H9 (cell line): ENCODE measurements around the gene AGBL4. TPM values are rescaled to one million over a fixed set of nuclear protein-coding genes. Genes with fewer than 3 reads are reported as not detected.

Source experiments
- DNase-seq: peaks from one replicate; pipeline ENCODE4 v3.0.0-alpha.2; 2017
- H2AFZ ChIP-seq: one replicate; pipeline ENCODE4 v1.6.1; 2013; ENCODE audit warnings: mild to moderate bottlenecking, low read length, control low read depth, moderate library complexity
- H2AK5ac ChIP-seq: 2 replicates; pipeline ENCODE4 v1.6.1; 2013; ENCODE audit warnings: low read length, control low read depth, mixed read lengths; ENCODE audit not compliant: insufficient read length
- H2BK120ac ChIP-seq: one replicate; pipeline ENCODE4 v1.6.1; 2013; ENCODE audit warnings: low read depth, mild to moderate bottlenecking, low read length, control low read depth, inconsistent platforms; ENCODE audit not compliant: poor library complexity, severe bottlenecking
- H2BK12ac ChIP-seq: 2 replicates; pipeline ENCODE4 v1.6.1; 2013; ENCODE audit warnings: low read length, control low read depth, mixed read lengths, low read depth; ENCODE audit not compliant: insufficient read length
- H2BK15ac ChIP-seq: 2 replicates; pipeline ENCODE4 v1.6.1; 2013; ENCODE audit warnings: low read depth, low read length, control low read depth
- H2BK20ac ChIP-seq: one replicate; pipeline ENCODE4 v1.6.1; 2013; ENCODE audit warnings: low read depth, mild to moderate bottlenecking, low read length, control low read depth, inconsistent platforms; ENCODE audit not compliant: poor library complexity, severe bottlenecking
- H2BK5ac ChIP-seq: 2 replicates; pipeline ENCODE4 v1.6.1; 2013; ENCODE audit warnings: low read length, control low read depth, mixed read lengths; ENCODE audit not compliant: insufficient read length
- H3K14ac ChIP-seq: 2 replicates; pipeline ENCODE4 v1.6.1; 2013; ENCODE audit warnings: low read length, control low read depth; ENCODE audit not compliant: insufficient read depth
- H3K18ac ChIP-seq: 2 replicates; pipeline ENCODE4 v1.6.1; 2013; ENCODE audit warnings: low read depth, mild to moderate bottlenecking, mixed read lengths, low read length, control low read depth; ENCODE audit not compliant: insufficient read length
- H3K23ac ChIP-seq: 2 replicates; pipeline ENCODE4 v1.6.1; 2013; ENCODE audit warnings: low read length, control low read depth, mixed read lengths, low read depth; ENCODE audit not compliant: insufficient read length
- H3K23me2 ChIP-seq: 2 replicates; pipeline ENCODE4 v1.6.1; 2013; ENCODE audit warnings: low read depth, mild to moderate bottlenecking, mixed read lengths, low read length, control low read depth; ENCODE audit not compliant: insufficient read length, poor library complexity, severe bottlenecking
- H3K27ac ChIP-seq: 2 replicates; pipeline ENCODE4 v1.5.1; 2013; ENCODE audit warnings: low read length, control low read depth, mixed read lengths, low read depth; ENCODE audit not compliant: insufficient read length
- H3K27me3 ChIP-seq: 2 replicates; pipeline ENCODE4 v1.6.1; 2013; ENCODE audit warnings: low read length, control low read depth, inconsistent platforms; ENCODE audit not compliant: insufficient read depth
- H3K4ac ChIP-seq: 2 replicates; pipeline ENCODE4 v1.6.1; 2013; ENCODE audit warnings: low read depth, mild to moderate bottlenecking, control low read depth, inconsistent platforms, low read length, moderate library complexity
- H3K4me1 ChIP-seq: 2 replicates; pipeline ENCODE4 v1.6.1; 2013; ENCODE audit warnings: low read length, control low read depth, inconsistent platforms; ENCODE audit not compliant: insufficient read depth
- H3K4me2 ChIP-seq: 2 replicates; pipeline ENCODE4 v1.6.1; 2013; ENCODE audit warnings: low read length, control low read depth, mixed read lengths; ENCODE audit not compliant: insufficient read length, insufficient read depth
- H3K56ac ChIP-seq: 2 replicates; pipeline ENCODE4 v1.6.1; 2013; ENCODE audit warnings: low read depth, mild to moderate bottlenecking, mixed read lengths, low read length, control low read depth; ENCODE audit not compliant: insufficient read length
- H3K79me1 ChIP-seq: 2 replicates; pipeline ENCODE4 v1.6.1; 2013; ENCODE audit warnings: low read depth, mild to moderate bottlenecking, moderate library complexity, low read length, control low read depth, inconsistent platforms; ENCODE audit not compliant: insufficient read depth, poor library complexity, severe bottlenecking
- H3K79me2 ChIP-seq: 2 replicates; pipeline ENCODE4 v1.6.1; 2013; ENCODE audit warnings: low read length, control low read depth, inconsistent platforms; ENCODE audit not compliant: insufficient read depth
- H3K9ac ChIP-seq: 2 replicates; pipeline ENCODE4 v1.6.1; 2013; ENCODE audit warnings: low read length, control low read depth, mixed read lengths; ENCODE audit not compliant: insufficient read length; ENCODE audit errors: extremely low read depth
- H3K9me3 ChIP-seq: one replicate; pipeline ENCODE4 v1.6.1; 2013; ENCODE audit warnings: low read depth, low read length, inconsistent platforms; ENCODE audit not compliant: control insufficient read depth
- H3T11ph ChIP-seq: one replicate; pipeline ENCODE4 v1.6.1; 2013; ENCODE audit warnings: mild to moderate bottlenecking, low read length, control low read depth, inconsistent platforms
- H4K20me1 ChIP-seq: one replicate; pipeline ENCODE4 v1.6.1; 2013; ENCODE audit not compliant: control insufficient read depth, insufficient read length, insufficient read depth
- H4K5ac ChIP-seq: 2 replicates; pipeline ENCODE4 v1.6.1; 2013; ENCODE audit warnings: low read depth, mild to moderate bottlenecking, mixed read lengths, low read length, control low read depth; ENCODE audit not compliant: insufficient read length
- H4K8ac ChIP-seq: replicated peaks from 2 replicates; pipeline ENCODE4 v1.6.1; 2013; ENCODE audit warnings: low read length, control low read depth, mixed read lengths, low read depth; ENCODE audit not compliant: insufficient read length
- H4K91ac ChIP-seq: 2 replicates; pipeline ENCODE4 v1.6.1; 2013; ENCODE audit warnings: low read depth, mild to moderate bottlenecking, moderate library complexity, mixed read lengths, low read length, control low read depth; ENCODE audit not compliant: insufficient read length
- H3K27ac Mint-ChIP-seq, 3 experiments: 2 replicates in 2 of 3; 3 replicates in 1 of 3; pipeline ENCODE4 v1.8.0; 2020 to 2021; ENCODE audit warnings: mixed read lengths in 3 of 3, mild to moderate bottlenecking in 1 of 3, moderate library complexity in 1 of 3
- H3K27me3 Mint-ChIP-seq: 2 replicates; pipeline ENCODE4 v1.8.0; 2021; ENCODE audit warnings: low read depth, mild to moderate bottlenecking, moderate library complexity, mixed read lengths
- H3K36me3 Mint-ChIP-seq, 3 experiments: 2 replicates in 2 of 3; 3 replicates in 1 of 3; pipeline ENCODE4 v1.8.0; 2020 to 2021; ENCODE audit warnings: low read depth in 3 of 3, mixed read lengths in 3 of 3; ENCODE audit not compliant: insufficient read depth in 1 of 3
- H3K4me1 Mint-ChIP-seq, 2 experiments: 2 replicates each; pipeline ENCODE4 v1.8.0; 2020; ENCODE audit warnings: mixed read lengths in 2 of 2
- H3K4me3 Mint-ChIP-seq, 2 experiments: 2 replicates in 1 of 2; 3 replicates in 1 of 2; pipeline ENCODE4 v1.8.0; 2020 to 2021; ENCODE audit warnings: mild to moderate bottlenecking in 2 of 2, mixed read lengths in 2 of 2, moderate library complexity in 1 of 2
- H3K9me3 Mint-ChIP-seq, 2 experiments: 2 replicates in 1 of 2; 3 replicates in 1 of 2; pipeline ENCODE4 v1.8.0; 2020; ENCODE audit warnings: mild to moderate bottlenecking in 2 of 2, mixed read lengths in 2 of 2, moderate library complexity in 1 of 2
- WGBS: extraction: QIAGEN DNeasy Blood & Tissue Kit; methylation state at CpG from one replicate; pipeline ENCODE4 v1.1.7; 2013; ENCODE audit warnings: missing lambda C conversion rate, low lambda C conversion rate, mixed read lengths; ENCODE audit not compliant: insufficient read length; ENCODE audit errors: extremely low coverage; 5-methylcytosine and 5-hydroxymethylcytosine counted together
- total RNA-seq: library from RNA; stranded (reverse); gene quantifications from 2 replicates; pipeline ENCODE4 v1.2.1, GENCODE V29; 2021
- TF ChIP-seq, protein P1 (sequence below): fragments of 200-600 bp; sonication (generic); conservative IDR thresholded peaks from 3 replicates; pipeline ENCODE4 v1.8.0; 2021; ENCODE audit warnings: antibody characterized with exemption, mild to moderate bottlenecking

The AGBL4 gene
- total RNA-seq, 1 experiment from 2014 or later = not detected

DNA sequence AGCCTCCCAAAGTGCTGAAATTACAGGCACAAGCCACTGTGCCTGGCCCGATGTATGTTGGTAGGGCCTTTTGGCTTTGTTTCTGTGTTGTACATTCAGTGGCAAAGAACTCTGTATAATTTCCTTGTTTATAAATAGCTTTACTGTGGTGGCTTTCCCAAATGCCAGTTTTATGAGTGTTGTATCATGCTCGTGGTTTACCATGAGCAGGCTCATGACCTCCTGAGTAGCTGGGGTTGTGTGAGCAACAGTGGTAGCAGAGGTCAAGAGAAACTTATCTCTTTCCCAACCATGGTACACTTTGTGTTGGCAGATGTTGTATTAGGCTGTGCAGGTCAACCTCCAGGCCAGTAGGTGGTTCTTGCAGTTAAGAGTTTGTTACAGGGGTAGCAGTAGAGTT, 826.7 kb downstream of the AGBL4 start:
- H3K9me3 ChIP-seq = peaks cover 38% of the 10 kb centered on the region
- no peak overlapping the region for H3T11ph ChIP-seq
- no peaks in the 10 kb centered on the region for H3K27me3 ChIP-seq
- H2BK5ac ChIP-seq = no peak overlapping the region
- no peak overlapping the region for H2BK120ac ChIP-seq
- H3K56ac ChIP-seq = no peak overlapping the region
- no peak overlapping the region for H4K5ac ChIP-seq
- H4K91ac ChIP-seq = no peak overlapping the region
- no peaks in the 10 kb centered on the region for H4K20me1 ChIP-seq
- no peak overlapping the region for H2AFZ ChIP-seq
- no peak overlapping the region for H3K4ac ChIP-seq
- peaks cover 3 to 44% (median 13%) of the 10 kb centered on the region in 3 experiments; a peak in 6 of 7 replicates for H3K36me3 Mint-ChIP-seq
- no peaks in the 10 kb centered on the region for H3K23me2 ChIP-seq
- H2BK15ac ChIP-seq = no peak overlapping the region
- H3K14ac ChIP-seq = no peak overlapping the region
- no peaks in the 10 kb centered on the region for H3K79me1 ChIP-seq
- no peak overlapping the region for H3K4me2 ChIP-seq
- no peak overlapping the region for H2BK12ac ChIP-seq
- no peak overlapping the region for H3K27ac Mint-ChIP-seq
- no peaks in the 10 kb centered on the region for H3K4me1 ChIP-seq
- WGBS = no CpG with 5 or more reads among the region's 2 CpGs
- no peak for DNase-seq
- no peak overlapping the region for H2AK5ac ChIP-seq
- H3K79me2 ChIP-seq = no peaks in the 10 kb centered on the region
- no peak overlapping the region for H3K9ac ChIP-seq
- H3K9me3 Mint-ChIP-seq = peaks cover 95 to 96% of the 10 kb centered on the region in 2 experiments
- H4K8ac ChIP-seq = no peak overlapping the region
- no peak overlapping the region for H3K23ac ChIP-seq
- H3K4me1 Mint-ChIP-seq = no peaks in the 10 kb centered on the region
- H2BK20ac ChIP-seq = no peak overlapping the region
- no peak overlapping the region for H3K27ac ChIP-seq
- H3K4me3 Mint-ChIP-seq = no peak overlapping the region
- TF ChIP-seq, protein P1, sequence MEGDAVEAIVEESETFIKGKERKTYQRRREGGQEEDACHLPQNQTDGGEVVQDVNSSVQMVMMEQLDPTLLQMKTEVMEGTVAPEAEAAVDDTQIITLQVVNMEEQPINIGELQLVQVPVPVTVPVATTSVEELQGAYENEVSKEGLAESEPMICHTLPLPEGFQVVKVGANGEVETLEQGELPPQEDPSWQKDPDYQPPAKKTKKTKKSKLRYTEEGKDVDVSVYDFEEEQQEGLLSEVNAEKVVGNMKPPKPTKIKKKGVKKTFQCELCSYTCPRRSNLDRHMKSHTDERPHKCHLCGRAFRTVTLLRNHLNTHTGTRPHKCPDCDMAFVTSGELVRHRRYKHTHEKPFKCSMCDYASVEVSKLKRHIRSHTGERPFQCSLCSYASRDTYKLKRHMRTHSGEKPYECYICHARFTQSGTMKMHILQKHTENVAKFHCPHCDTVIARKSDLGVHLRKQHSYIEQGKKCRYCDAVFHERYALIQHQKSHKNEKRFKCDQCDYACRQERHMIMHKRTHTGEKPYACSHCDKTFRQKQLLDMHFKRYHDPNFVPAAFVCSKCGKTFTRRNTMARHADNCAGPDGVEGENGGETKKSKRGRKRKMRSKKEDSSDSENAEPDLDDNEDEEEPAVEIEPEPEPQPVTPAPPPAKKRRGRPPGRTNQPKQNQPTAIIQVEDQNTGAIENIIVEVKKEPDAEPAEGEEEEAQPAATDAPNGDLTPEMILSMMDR = no peak
- no peak overlapping the region for H3K18ac ChIP-seq
- no peaks in the 10 kb centered on the region for H3K27me3 Mint-ChIP-seq
